ENCODE measurements around the gene CHST5. TPM values are rescaled to one million over a fixed set of nuclear protein-coding genes. Genes with fewer than 3 reads are reported as not detected.

Gene CHST5
- total and polyA plus RNA-seq, 2 of the 8 experiments (the other 6 are each of a cell fraction or from before 2014, with no cell fraction given): 0.13 to 0.23 TPM

DNA sequence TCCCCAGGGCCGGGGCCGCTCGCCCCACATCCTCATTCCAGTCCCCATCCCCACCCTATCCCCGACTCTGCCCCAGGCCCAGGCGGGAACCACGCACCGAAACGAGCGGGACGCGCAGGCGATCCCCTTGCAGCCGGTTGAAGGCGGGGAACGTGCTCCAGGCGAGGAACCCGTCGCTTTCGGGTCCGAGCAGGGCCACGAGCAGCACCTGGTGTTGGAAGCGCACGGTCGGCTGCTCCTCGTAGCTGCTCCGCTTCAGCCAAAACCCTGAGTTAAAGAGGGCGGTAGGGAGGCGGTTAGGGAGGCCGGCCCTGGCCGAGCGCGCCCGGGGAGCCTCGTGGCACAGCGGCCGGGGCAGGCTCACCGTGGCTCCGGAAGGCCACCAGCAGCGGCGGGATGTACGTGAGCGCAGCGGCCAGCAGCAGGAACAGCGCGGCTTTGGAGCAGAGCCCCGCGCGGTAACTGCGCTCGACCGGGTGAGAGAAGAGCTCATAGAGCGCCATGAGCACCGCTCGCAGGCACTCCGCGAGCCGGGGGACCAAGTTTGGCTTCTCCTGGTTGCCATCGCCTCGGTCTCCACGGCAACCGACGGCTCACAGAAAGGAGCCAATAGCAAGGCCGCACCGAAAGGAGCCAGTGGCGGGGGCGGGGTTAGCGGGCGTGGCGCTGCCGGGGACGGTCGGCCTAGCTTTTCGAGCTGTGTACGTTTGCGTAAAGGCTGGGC, 20.0 kb upstream of the CHST5 start, which contains the start of gene TMEM231:
TMEM231 (minus strand) TSS at position 546 of the 724 bp plus-strand sequence; CDS start at position 503, 43 bp downstream.
- WGBS, 2 experiments (ENCODE audit: extremely low coverage in 1 of 2, insufficient coverage in 1 of 2, insufficient read length in 1 of 2, insufficient replicate concordance in 2 of 2, low coverage in 1 of 2, low lambda C conversion rate in 2 of 2, missing lambda C conversion rate in 1 of 2): 3% methylated on average over 54 of the region's 75 CpGs; no CpG with 5 or more reads in 1 of the 2 experiments
- Histone ChIP-seq H2AK5ac (ENCODE audit: low read depth, low read length) (no peak within 1 kb of the TSS), H2BK120ac (replicated peaks; ENCODE audit: low read depth, low read length) (no peak within 1 kb of the TSS), H2BK15ac (ENCODE audit: low read length) (peak within 1 kb of the TSS; percentile 63; the same call in 1 of the 2 replicates), H3K56ac (replicated peaks; ENCODE audit: insufficient read length, low read depth, low read length) (peak within 1 kb of the TSS; percentile 4), H4K5ac (ENCODE audit: insufficient read length, low read depth, low read length) (no peak within 1 kb of the TSS), H3K27ac (ENCODE audit: low read depth, low read length) (no peak within 1 kb of the TSS), H3K4me1 (replicated peaks in 1 of 4; ENCODE audit: control insufficient read depth in 3 of 4, insufficient read depth in 4 of 4, low read length in 3 of 4) (peaks cover 0 to 3% (median 1%) of the 10 kb centered on the region in 4 experiments; a peak in 3 of 7 replicates), H3K4ac (replicated peaks; ENCODE audit: insufficient read length, low read depth, low read length) (no peak within 1 kb of the TSS), H3K9ac (replicated peaks in 1 of 4; ENCODE audit: extremely low read depth in 1 of 4, low read depth in 3 of 4, low read length in 3 of 4) (peak within 1 kb of the TSS; percentile 6 to 67 (median 53)), H4K20me1 (replicated peaks in 1 of 2; ENCODE audit: control insufficient read depth in 1 of 2, insufficient read depth in 2 of 2, low read length in 2 of 2) (no peaks in the 10 kb centered on the region), H3K4me3 (ENCODE audit: extremely low read depth in 1 of 4, insufficient read depth in 2 of 4, low read depth in 3 of 4, low read length in 4 of 4) (peak within 1 kb of the TSS; percentile 57 to 96 (median 84)), H2BK20ac (ENCODE audit: low read length) (no peak within 1 kb of the TSS), H3K23ac (ENCODE audit: insufficient read length) (no peak within 1 kb of the TSS), H3K27me3 (replicated peaks in 1 of 4; ENCODE audit: control insufficient read depth in 3 of 4, extremely low read depth in 1 of 4, insufficient read depth in 3 of 4, low read length in 3 of 4) (no peaks in the 10 kb centered on the region; a peak in 1 of 7 replicates), H3K36me3 (ENCODE audit: control insufficient read depth in 2 of 4, insufficient read depth in 4 of 4, low read length in 3 of 4) (no peaks in the 10 kb centered on the region), H3K14ac (ENCODE audit: insufficient read length) (no peak within 1 kb of the TSS), H3K79me2 (ENCODE audit: control insufficient read depth in 1 of 2, insufficient read depth in 2 of 2, low read length in 2 of 2) (no peaks in the 10 kb centered on the region), H4K8ac (ENCODE audit: extremely low read depth, insufficient read depth, low read length) (peak within 1 kb of the TSS; percentile 96), H4K91ac (replicated peaks; ENCODE audit: insufficient read length, low read length) (peak within 1 kb of the TSS; percentile 1), H2BK5ac (ENCODE audit: low read depth, low read length) (peak within 1 kb of the TSS; percentile 39; the same call in 1 of the 2 replicates), H3K4me2 (ENCODE audit: insufficient read depth in 1 of 2, low read depth in 2 of 2, low read length in 2 of 2) (peak within 1 kb of the TSS; percentile 79 to 98), H3K18ac (ENCODE audit: extremely low read depth, low read length) (peak within 1 kb of the TSS; percentile 78), H2AFZ (ENCODE audit: low read length) (peak within 1 kb of the TSS; percentile 86), H2BK12ac (ENCODE audit: low read depth, low read length) (no peak within 1 kb of the TSS), H3K79me1 (ENCODE audit: low read depth, low read length) (no peaks in the 10 kb centered on the region), H3K9me3 (ENCODE audit: insufficient read depth in 2 of 2, low read depth in 1 of 2, low read length in 1 of 2) (no peaks in the 10 kb centered on the region), H3K23me2 (ENCODE audit: low read depth, low read length) (peaks cover 8% of the 10 kb centered on the region; the same call in 1 of the 2 replicates)
- CTCF ChIA-PET (ENCODE audit: partially characterized antibody): interaction anchor here (0.7 to 1.3 kb wide), 6 partner anchors 12 to 84 kb away, joined by 3 to 4 read pairs (median 3); no protein-coding TSS in a partner anchor
- peak; percentile 67 to 96 for DNase-seq (ENCODE audit: low read depth in 1 of 2, low spot score in 2 of 2)
- POLR2A ChIA-PET (ENCODE audit: partially characterized antibody): interaction anchor here (0.7 to 3.2 kb wide), 6 partner anchors 10 to 67 kb away, joined by 3 to 21 read pairs (median 5); partner anchors contain the start of genes ADAT1, CHST6 and GABARAPL2
- FAIRE-seq: no peak
- TF ChIP-seq TCF12 (IDR thresholded peaks at IDR 0.05; ENCODE audit: low read depth, low read length) (no peak), RXRA (IDR thresholded peaks at IDR 0.05; ENCODE audit: insufficient read depth, low read depth, low read length) (no peak), SUZ12 (IDR thresholded peaks at IDR 0.05; ENCODE audit: low read length) (no peak), POLR2AphosphoS5 (IDR thresholded peaks at IDR 0.05; ENCODE audit: low read depth, low read length) (peak; percentile 38), CREB1 (IDR thresholded peaks at IDR 0.05) (peak; percentile 58; the same call in 1 of the 2 replicates), KDM4A (IDR thresholded peaks at IDR 0.05; ENCODE audit: low read depth, low read length, severe bottlenecking) (peak; percentile 26), GABPA (IDR thresholded peaks at IDR 0.05; ENCODE audit: borderline replicate concordance, insufficient read depth, low read length) (no peak), TEAD4 (IDR thresholded peaks at IDR 0.05; ENCODE audit: low read depth, low read length) (no peak), FOSL1 (IDR thresholded peaks at IDR 0.05; ENCODE audit: insufficient read depth, low read depth, low read length) (no peak), EP300 (IDR thresholded peaks at IDR 0.05; ENCODE audit: borderline replicate concordance in 1 of 2, low read depth in 2 of 2, low read length in 2 of 2) (no peak), PHF8 (conservative IDR thresholded peaks at IDR 0.05; ENCODE audit: low read depth, low read length) (peak; percentile 58), RFX5 (IDR thresholded peaks at IDR 0.05; ENCODE audit: borderline replicate concordance, low read depth, low read length) (peak; percentile 74)

All from H1 (cell line).